GM10266 (cell line): ENCODE measurements around the gene EIF1AD.

Experiments
- DNase-seq: peaks from one replicate; pipeline ENCODE4 v3.0.0; 2012; ENCODE audit errors: extremely low spot score
- CTCF ChIP-seq: IDR thresholded peaks from 2 replicates; pipeline ENCODE4 v1.5.1; 2012; ENCODE audit warnings: mild to moderate bottlenecking, low read depth; ENCODE audit not compliant: control insufficient read depth, insufficient read depth; ENCODE audit errors: missing control alignments

The EIF1AD gene

DNA sequence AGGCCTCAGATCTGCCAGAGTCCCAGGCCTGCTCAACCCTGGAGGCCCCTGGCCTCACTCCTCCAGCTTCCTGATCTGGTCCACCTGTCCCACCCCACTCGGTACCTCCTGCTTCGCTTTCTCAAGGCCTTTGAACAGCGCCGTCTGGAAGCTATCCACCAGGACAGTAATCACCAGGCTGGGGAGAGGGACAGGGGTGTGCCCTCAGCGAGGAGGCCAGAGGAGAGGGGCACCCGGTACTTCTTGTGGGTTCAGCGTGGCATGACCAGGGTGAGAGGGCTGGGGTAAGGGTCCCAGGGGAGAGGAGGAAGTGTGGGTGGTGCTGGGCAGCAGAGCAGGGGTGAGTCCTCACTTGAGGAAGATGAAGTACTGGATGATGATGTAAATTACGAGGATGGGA lies 18.3 kb upstream of the EIF1AD start:
- no peak for DNase-seq
- TF ChIP-seq CTCF = no peak

DNA sequence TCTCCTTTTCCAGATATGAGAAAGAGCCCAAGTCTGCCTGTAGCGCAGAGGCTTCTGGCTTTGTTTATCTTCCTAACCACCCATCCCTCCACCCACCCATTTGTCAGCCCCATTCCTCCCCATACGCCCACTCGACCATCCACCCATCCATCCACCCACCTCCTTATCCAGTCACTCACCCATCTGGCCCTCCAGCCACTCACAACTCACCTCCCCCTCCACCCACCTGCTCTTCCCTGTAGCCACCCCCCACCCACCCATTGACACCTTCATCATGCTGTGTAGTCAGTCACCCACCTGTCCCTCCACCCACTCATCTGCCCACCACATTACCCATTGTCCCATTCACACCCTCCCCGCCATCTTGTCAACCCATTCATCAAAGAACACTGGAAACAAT lies 15.4 kb upstream of the EIF1AD start:
- TF ChIP-seq CTCF = no peak
- no peak for DNase-seq

DNA sequence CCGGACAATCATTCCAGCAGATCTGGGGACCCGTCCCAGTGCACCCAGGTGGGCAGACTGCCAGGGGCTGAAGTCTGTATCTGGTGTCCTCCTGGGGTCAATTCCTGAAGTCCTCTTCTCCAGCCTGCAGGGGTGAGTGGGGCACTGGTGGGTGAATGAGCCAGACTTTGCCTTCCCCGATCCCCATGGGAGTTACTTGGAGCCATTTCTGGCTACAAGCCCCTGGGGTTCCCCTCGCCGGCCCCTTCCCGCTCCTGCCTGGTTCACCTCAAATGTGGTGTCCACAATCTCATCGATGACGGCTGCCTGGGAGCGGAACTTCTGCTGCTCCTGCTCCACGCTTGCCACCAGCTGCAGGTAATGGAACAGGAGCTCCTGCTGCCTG lies 14.8 kb upstream of the EIF1AD start:
- no peak for TF ChIP-seq CTCF
- DNase-seq = no peak

DNA sequence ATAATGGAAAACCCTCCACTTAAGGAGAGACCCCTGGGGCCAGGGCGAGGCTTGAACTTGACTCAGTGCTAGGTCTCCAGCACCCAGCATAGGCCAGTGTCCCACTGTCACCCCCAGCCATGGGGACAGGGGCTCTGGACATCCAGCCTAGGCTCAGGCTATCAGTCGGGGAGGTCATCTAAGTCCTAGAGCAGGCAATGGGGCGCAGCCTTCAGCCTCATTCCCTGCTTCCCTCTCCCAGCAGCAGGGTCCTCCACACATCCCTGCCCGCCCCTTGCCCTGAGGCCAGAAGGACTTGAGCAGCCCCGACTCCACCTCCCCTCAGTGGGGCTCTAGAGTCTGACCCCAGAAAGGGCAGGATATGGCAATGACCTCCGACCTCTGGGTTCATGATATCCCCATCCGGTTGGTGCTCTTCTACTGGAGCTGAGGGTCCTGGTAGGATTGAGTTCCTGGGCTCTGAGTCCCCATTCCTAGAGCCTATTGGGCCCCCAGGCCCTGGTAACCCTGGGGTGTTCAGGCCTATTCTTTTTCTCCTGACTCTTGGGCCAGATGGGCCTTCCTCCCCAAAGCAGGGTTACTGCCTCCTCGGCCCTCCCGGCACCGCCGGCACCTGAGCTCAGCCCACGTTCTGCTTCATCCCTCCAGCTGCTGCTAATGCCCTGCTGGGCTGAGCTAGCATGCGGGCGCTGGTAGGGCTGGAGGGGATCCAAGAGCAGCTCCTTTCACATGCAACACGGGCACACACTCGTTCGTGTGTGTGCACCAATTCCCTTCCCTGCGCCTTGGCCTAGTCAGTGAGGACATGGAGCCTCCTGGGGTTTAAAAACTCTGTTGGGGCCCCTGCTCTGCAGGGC lies 14.2 kb upstream of the EIF1AD start:
- TF ChIP-seq CTCF = no peak
- no peak for DNase-seq

- no peak for TF ChIP-seq CTCF
- no peak for DNase-seq
Observed at GRCh38 chr11:66015454-66015881, 13.5 kb upstream of the EIF1AD start.

- DNase-seq = no peak
- no peak for TF ChIP-seq CTCF
Observed at GRCh38 chr11:66014804-66015453, 13.0 kb upstream of the EIF1AD start.

GRCh38 chr11:66013762-66014100 lies 11.8 kb upstream of the EIF1AD start:
- TF ChIP-seq CTCF = no peak
- DNase-seq = no peak
